ENCODE data around the gene AMH. TPM values are rescaled to one million over a fixed set of nuclear protein-coding genes. Genes with fewer than 3 reads are reported as not detected.

AMH gene
- total RNA-seq, 2 experiments from 2014 or later = 3.3 to 3.5 TPM

DNA sequence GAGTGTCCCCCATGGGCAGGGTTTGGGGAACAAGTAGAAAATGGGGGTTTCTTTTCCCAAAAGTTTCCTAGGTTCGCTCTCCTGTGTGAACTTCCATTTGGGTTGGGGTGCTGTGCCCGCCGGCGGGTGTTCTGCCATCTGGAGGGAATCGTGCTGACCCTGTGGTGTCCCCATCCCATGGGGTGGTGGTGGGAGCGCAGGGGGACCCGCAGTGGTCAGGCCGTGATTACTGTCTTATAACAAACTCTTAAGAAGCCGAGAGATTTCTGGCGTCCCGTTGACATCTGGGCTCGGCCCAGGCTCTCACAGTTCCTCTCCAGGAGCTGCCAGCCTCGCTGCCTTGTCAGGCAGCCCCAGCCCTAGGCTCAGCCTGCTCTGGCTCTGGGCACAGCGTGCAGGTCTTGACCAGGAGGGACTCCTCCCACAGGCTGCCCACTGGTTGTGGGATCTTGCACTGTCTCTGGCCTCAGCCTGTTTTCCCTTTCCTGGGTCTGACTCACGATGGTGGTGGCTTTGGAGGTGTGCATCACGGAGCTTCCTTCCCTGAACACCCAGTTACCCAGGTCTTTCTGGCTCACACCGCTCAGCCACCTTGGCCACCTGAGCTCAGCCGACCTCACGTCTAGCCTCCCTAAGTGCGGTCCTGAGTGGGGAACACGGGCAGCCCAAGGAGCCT, 47.5 kb upstream of the AMH start:
- Mint-ChIP-seq H3K4me3 (no peak overlapping the region), H3K27ac (no peak overlapping the region), H3K4me1 (ENCODE audit: low read depth) (no peaks in the 10 kb centered on the region), H3K9me3 (no peaks in the 10 kb centered on the region), H3K36me3 (ENCODE audit: low read depth) (peaks cover 23% of the 10 kb centered on the region), H3K27me3 (no peaks in the 10 kb centered on the region)
- no peak overlapping the region for H3K27ac ChIP-seq (ENCODE audit: low read depth in 1 of 2, low read length in 2 of 2)
- no peaks in the 10 kb centered on the region for H3K27me3 ChIP-seq (ENCODE audit: control insufficient read depth in 1 of 2, insufficient read depth in 2 of 2, low read length in 2 of 2)
- TF ChIP-seq, protein P1, sequence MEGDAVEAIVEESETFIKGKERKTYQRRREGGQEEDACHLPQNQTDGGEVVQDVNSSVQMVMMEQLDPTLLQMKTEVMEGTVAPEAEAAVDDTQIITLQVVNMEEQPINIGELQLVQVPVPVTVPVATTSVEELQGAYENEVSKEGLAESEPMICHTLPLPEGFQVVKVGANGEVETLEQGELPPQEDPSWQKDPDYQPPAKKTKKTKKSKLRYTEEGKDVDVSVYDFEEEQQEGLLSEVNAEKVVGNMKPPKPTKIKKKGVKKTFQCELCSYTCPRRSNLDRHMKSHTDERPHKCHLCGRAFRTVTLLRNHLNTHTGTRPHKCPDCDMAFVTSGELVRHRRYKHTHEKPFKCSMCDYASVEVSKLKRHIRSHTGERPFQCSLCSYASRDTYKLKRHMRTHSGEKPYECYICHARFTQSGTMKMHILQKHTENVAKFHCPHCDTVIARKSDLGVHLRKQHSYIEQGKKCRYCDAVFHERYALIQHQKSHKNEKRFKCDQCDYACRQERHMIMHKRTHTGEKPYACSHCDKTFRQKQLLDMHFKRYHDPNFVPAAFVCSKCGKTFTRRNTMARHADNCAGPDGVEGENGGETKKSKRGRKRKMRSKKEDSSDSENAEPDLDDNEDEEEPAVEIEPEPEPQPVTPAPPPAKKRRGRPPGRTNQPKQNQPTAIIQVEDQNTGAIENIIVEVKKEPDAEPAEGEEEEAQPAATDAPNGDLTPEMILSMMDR (IDR thresholded peaks at IDR 0.05) = no peak
- no peaks in the 10 kb centered on the region for H3K9me3 ChIP-seq (ENCODE audit: control insufficient read depth in 1 of 2, insufficient read depth in 1 of 2, low read length in 2 of 2)
- H3K36me3 ChIP-seq (ENCODE audit: insufficient read depth, low read length) = peaks cover 23% of the 10 kb centered on the region
- ATAC-seq (ENCODE audit: poor library complexity) = no peak
- H3K4me1 ChIP-seq (ENCODE audit: insufficient read depth, low read length) = no peaks in the 10 kb centered on the region
- DNase-seq = no peak
- intact Hi-C loops (cut with DNase I, micrococcal nuclease) = no loop called here
- POLR2A ChIA-PET = no interaction called here
- CTCF ChIA-PET = no interaction called here
- no peak overlapping the region for H3K4me3 ChIP-seq (ENCODE audit: low read length)

DNA sequence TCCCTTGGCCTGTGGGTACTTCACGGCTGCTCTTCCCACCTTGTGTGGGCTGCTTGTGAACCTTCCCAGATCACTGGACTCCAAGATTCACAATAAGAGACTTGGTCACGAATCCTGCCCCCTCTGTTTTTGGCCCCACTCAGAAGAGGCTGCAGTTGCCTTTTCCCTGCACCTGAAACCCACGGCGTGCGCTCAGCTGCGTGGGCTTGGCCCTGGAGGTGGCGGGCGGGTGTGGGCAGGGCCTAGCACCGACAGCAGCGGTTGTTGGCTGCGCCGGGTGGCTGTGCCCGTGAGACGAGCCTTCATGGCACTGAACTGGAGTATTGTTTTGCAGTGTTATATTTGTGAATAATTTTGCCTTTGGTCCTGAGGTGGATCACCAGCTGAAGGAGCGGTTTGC, 46.8 kb upstream of the AMH start:
- Mint-ChIP-seq H3K9me3 (no peaks in the 10 kb centered on the region), H3K4me1 (ENCODE audit: low read depth) (no peaks in the 10 kb centered on the region), H3K36me3 (ENCODE audit: low read depth) (peaks cover 21% of the 10 kb centered on the region), H3K27me3 (no peaks in the 10 kb centered on the region), H3K4me3 (no peak overlapping the region), H3K27ac (no peak overlapping the region)
- CTCF ChIA-PET = no interaction called here
- intact Hi-C loops (cut with DNase I, micrococcal nuclease) = no loop called here
- TF ChIP-seq, protein P1 (IDR thresholded peaks at IDR 0.05) = no peak
- Histone ChIP-seq H3K27ac (ENCODE audit: low read depth in 1 of 2, low read length in 2 of 2) (no peak overlapping the region), H3K4me1 (ENCODE audit: insufficient read depth, low read length) (no peaks in the 10 kb centered on the region), H3K4me3 (ENCODE audit: low read length) (no peak overlapping the region), H3K36me3 (ENCODE audit: insufficient read depth, low read length) (peaks cover 31% of the 10 kb centered on the region), H3K27me3 (ENCODE audit: control insufficient read depth in 1 of 2, insufficient read depth in 2 of 2, low read length in 2 of 2) (no peaks in the 10 kb centered on the region), H3K9me3 (ENCODE audit: control insufficient read depth in 1 of 2, insufficient read depth in 1 of 2, low read length in 2 of 2) (no peaks in the 10 kb centered on the region)
- ATAC-seq (ENCODE audit: poor library complexity) (no peak), DNase-seq (no peak)
- POLR2A ChIA-PET = no interaction called here

DNA sequence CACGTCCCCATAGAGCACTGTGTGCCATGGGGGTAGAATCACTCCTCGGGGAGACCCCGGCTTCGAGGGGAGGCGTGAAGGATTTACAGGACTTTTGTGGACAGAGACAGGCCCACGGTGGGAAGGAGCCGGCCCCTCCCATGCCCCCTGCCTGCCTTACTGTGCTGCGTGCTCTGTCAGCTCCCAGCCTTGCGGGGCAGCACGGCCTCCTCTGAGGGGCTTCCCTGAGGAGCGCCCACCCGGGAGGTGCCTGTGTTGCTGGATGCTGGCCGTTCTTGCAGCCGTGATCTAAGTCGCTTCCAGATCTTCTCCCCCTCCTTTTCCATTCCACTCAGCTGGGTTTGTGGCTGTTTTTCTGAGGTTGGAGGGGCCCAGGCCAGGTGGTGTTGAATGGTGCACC, 42.1 kb upstream of the AMH start:
- no peaks in the 10 kb centered on the region for H3K9me3 ChIP-seq (ENCODE audit: control insufficient read depth in 1 of 2, insufficient read depth in 1 of 2, low read length in 2 of 2)
- Mint-ChIP-seq H3K27me3 (no peaks in the 10 kb centered on the region), H3K4me3 (no peak overlapping the region), H3K9me3 (no peaks in the 10 kb centered on the region), H3K4me1 (ENCODE audit: low read depth) (no peaks in the 10 kb centered on the region), H3K27ac (no peak overlapping the region), H3K36me3 (ENCODE audit: low read depth) (peaks cover 34% of the 10 kb centered on the region)
- H3K27ac ChIP-seq (ENCODE audit: low read depth in 1 of 2, low read length in 2 of 2) = no peak overlapping the region
- peaks cover 47% of the 10 kb centered on the region for H3K36me3 ChIP-seq (ENCODE audit: insufficient read depth, low read length)
- intact Hi-C loops (cut with DNase I, micrococcal nuclease) = no loop called here
- ChIA-PET POLR2A (no interaction called here), CTCF (no interaction called here)
- no peak overlapping the region for H3K4me3 ChIP-seq (ENCODE audit: low read length)
- ATAC-seq (ENCODE audit: poor library complexity) (no peak), DNase-seq (no peak)
- H3K27me3 ChIP-seq (ENCODE audit: control insufficient read depth in 1 of 2, insufficient read depth in 2 of 2, low read length in 2 of 2) = no peaks in the 10 kb centered on the region
- TF ChIP-seq, protein P1 (IDR thresholded peaks at IDR 0.05) = no peak
- H3K4me1 ChIP-seq (ENCODE audit: insufficient read depth, low read length) = no peaks in the 10 kb centered on the region

All from CD4-positive, alpha-beta T cell (primary cell).